ENCODE results near the gene CSNK1E. TPM values are rescaled to one million over a fixed set of nuclear protein-coding genes. Genes with fewer than 3 reads are reported as not detected.
A peak's percentile ranks its signal among the peaks of the same experiment; 100 is the strongest.

Gene CSNK1E
- total and polyA plus RNA-seq, 10 of the 15 experiments (the other 5 are each of a cell fraction or from before 2014, with no cell fraction given): 5.9 to 107 (median 64.9) TPM

GRCh38 chr22:38353701-38354100 is 36.5 kb upstream of the CSNK1E start:
- Histone ChIP-seq H3K79me2 (ENCODE audit: control insufficient read depth, insufficient read depth, low read length) (no peaks in the 10 kb centered on the region), H4K20me1 (ENCODE audit: control insufficient read depth, insufficient read depth) (no peaks in the 10 kb centered on the region), H3K9ac (ENCODE audit: control insufficient read depth, insufficient read depth, low read length) (no peak overlapping the region), H3K4me3 (no peak overlapping the region), H3K4me1 (ENCODE audit: control insufficient read depth, insufficient read depth, low read length) (no peaks in the 10 kb centered on the region), H3K36me3 (ENCODE audit: control insufficient read depth in 2 of 2, insufficient read depth in 2 of 2, low read length in 1 of 2) (peaks cover 6% of the 10 kb centered on the region in 2 experiments; a peak in 3 of 4 replicates), H3K27ac (ENCODE audit: control insufficient read depth, insufficient read depth) (no peak overlapping the region), H3K9me3 (replicated peaks; ENCODE audit: control insufficient read depth, insufficient read depth, low read length) (no peaks in the 10 kb centered on the region), H2AFZ (ENCODE audit: control insufficient read depth, low read depth, low read length) (no peak overlapping the region), H3K27me3 (replicated peaks in 1 of 2; ENCODE audit: control insufficient read depth in 2 of 2, insufficient read depth in 2 of 2, low read length in 1 of 2) (no peaks in the 10 kb centered on the region), H3K4me2 (ENCODE audit: control insufficient read depth, insufficient read depth) (no peak overlapping the region)
- ChIA-PET SMC1A (ENCODE audit: uncharacterized antibody, unreplicated experiment) (interaction anchor here (1.6 kb wide), 1 partner anchor 217 kb away, joined by 3 read pairs; the partner anchor contains the start of gene DMC1), CTCF (interaction anchor here (1.2 to 2.9 kb wide), 4 partner anchors 55 to 302 kb away, joined by 4 to 13 read pairs (median 4); no protein-coding TSS in a partner anchor), POLR2A (no interaction called here), RAD21 (ENCODE audit: unreplicated experiment) (no interaction called here)
- BruUV-seq (replicated peaks): no TSS peak
- no peak for DNase-seq (ENCODE audit: low read depth, low spot score)
- in situ Hi-C loops (cut with MboI) (loop anchor here (5.0 kb wide), 1 partner anchor 296 kb away; the partner anchor contains the start of gene PICK1), intact Hi-C loops (cut with micrococcal nuclease; ENCODE audit: unreplicated experiment) (loop anchor here (1.0 to 10.0 kb wide), 5 partner anchors 46 to 301 kb away; partner anchors contain the start of genes BAIAP2L2 and DMC1)
- WGBS (ENCODE audit: insufficient coverage, insufficient replicate concordance, low lambda C conversion rate, missing lambda C conversion rate): 70% methylated on average over 10 of the region's 10 CpGs
- ATAC-seq: peak; percentile 21
- no peak for TF ChIP-seq EZH2 (IDR thresholded peaks at IDR 0.05; ENCODE audit: borderline replicate concordance, control insufficient read depth, low read depth, low read length)
- no peak for TF ChIP-seq SMAD1 (IDR thresholded peaks at IDR 0.05; ENCODE audit: low read depth, partially characterized antibody)
- no peak for TF ChIP-seq EGR1 (IDR thresholded peaks at IDR 0.05; ENCODE audit: borderline replicate concordance in 1 of 2, low read depth in 2 of 2, low read length in 2 of 2)
- no peak for TF ChIP-seq MXI1 (IDR thresholded peaks at IDR 0.05; ENCODE audit: low read depth, low read length)
- no peak for TF ChIP-seq MYC (IDR thresholded peaks at IDR 0.05; ENCODE audit: insufficient read depth, insufficient read length, insufficient replicate concordance, low read length, severe bottlenecking)
- TF ChIP-seq FOXM1 (IDR thresholded peaks at IDR 0.05; ENCODE audit: low read depth, low read length): no peak
- no peak for TF ChIP-seq HDAC2 (IDR thresholded peaks at IDR 0.05)
- no peak for FAIRE-seq
